ENCODE results near the gene RPL22.

Gene RPL22

GRCh38 chr1:6199298-6200187 is at the start of gene RPL22:
RPL22 (minus strand) TSS chr1:6199595; CDS start chr1:6199573, 22 bp downstream.
- TF ChIP-seq CTCF (IDR thresholded peaks at IDR 0.05; ENCODE audit: control insufficient read depth, insufficient read depth, low read depth, low read length, missing control alignments), result no peak
- peak within 1 kb of the TSS; percentile 91 for H3K4me3 ChIP-seq (ENCODE audit: control insufficient read depth, low read depth, low read length)
- DNase-seq (ENCODE audit: low read depth), result peak; percentile 98

GRCh38 chr1:6248161-6248776 is 48.9 kb upstream of the RPL22 start:
- no peak for DNase-seq (ENCODE audit: low read depth)
- no peak overlapping the region for H3K4me3 ChIP-seq (ENCODE audit: control insufficient read depth, low read depth, low read length)
- TF ChIP-seq CTCF (IDR thresholded peaks at IDR 0.05; ENCODE audit: control insufficient read depth, insufficient read depth, low read depth, low read length, missing control alignments), result no peak

- TF ChIP-seq CTCF (IDR thresholded peaks at IDR 0.05; ENCODE audit: control insufficient read depth, insufficient read depth, low read depth, low read length, missing control alignments), result no peak
Observed at GRCh38 chr1:6247651-6248050, 48.3 kb upstream of the RPL22 start.

GRCh38 chr1:6246497-6247467 is 47.4 kb upstream of the RPL22 start:
- peak; percentile 96 for TF ChIP-seq CTCF (IDR thresholded peaks at IDR 0.05; ENCODE audit: control insufficient read depth, insufficient read depth, low read depth, low read length, missing control alignments)
- DNase-seq (ENCODE audit: low read depth), result no peak
- no peak overlapping the region for H3K4me3 ChIP-seq (ENCODE audit: control insufficient read depth, low read depth, low read length)

More at GRCh38 chr1:6247651-6248050, 48.3 kb upstream of the RPL22 start:
- no peak overlapping the region for H3K4me3 ChIP-seq (ENCODE audit: control insufficient read depth, low read depth, low read length)
- no peak for DNase-seq (ENCODE audit: low read depth)

- TF ChIP-seq CTCF (IDR thresholded peaks at IDR 0.05; ENCODE audit: control insufficient read depth, insufficient read depth, low read depth, low read length, missing control alignments), result no peak
- H3K4me3 ChIP-seq (ENCODE audit: control insufficient read depth, low read depth, low read length), result no peak overlapping the region; the same call in 1 of the 2 replicates
Observed at GRCh38 chr1:6245869-6246496, 46.6 kb upstream of the RPL22 start.

More at GRCh38 chr1:6245869-6246496, 46.6 kb upstream of the RPL22 start:
- DNase-seq (ENCODE audit: low read depth), result no peak
